K562 (cell line): Measurements from ENCODE around the gene CASKIN2. TPM values are rescaled to one million over a fixed set of nuclear protein-coding genes. Genes with fewer than 3 reads are reported as not detected.
A peak's percentile ranks its signal among the peaks of the same experiment; 100 is the strongest.

ENCODE experiments used
- ATAC-seq: fragments of 200-7000 bp; cut with Tn5 transposase; 3 replicates; pipeline ENCODE4 v1.9.1; 2020; ENCODE audit warnings: moderate library complexity
- BruUV-seq: library from RNA; stranded (reverse); fragments of 400-500 nt; replicated peaks from 2 replicates; lab custom pipeline; 2021; lab: Mats Ljungman, UMichigan
- CTCF ChIA-PET: fragments of 300-600 bp; formaldehyde crosslinking; extraction: SDS; loops from one replicate; lab custom pipeline; 2021; ENCODE audit warnings: low intra/inter-chr PET ratio; lab: Yijun Ruan, JAX
- POLR2A ChIA-PET: fragments of 300-600, 350-650 bp; sonication (Branson Sonifier 250); formaldehyde crosslinking; extraction: SDS; loops from one replicate; lab custom pipeline; 2021; ENCODE audit warnings: antibody characterized with exemption, inconsistent platforms; lab: Yijun Ruan, JAX
- DNase-seq, 4 experiments: peaks; one replicate each; pipeline versions ENCODE4 v3.0.0 to v3.0.0-alpha.2; 2011 to 2018; ENCODE audit warnings: low spot score in 3 of 4, mixed read lengths in 3 of 4; ENCODE audit errors: extremely low read depth in 1 of 4
- FAIRE-seq: peaks from 2 replicates; lab custom pipeline; 2011; peaks lifted over from hg19 to GRCh38; lab: Jason Lieb, UNC
- H2AFZ ChIP-seq: 2 replicates; pipeline ENCODE4 v1.6.0; 2011; ENCODE audit warnings: low read depth, low read length, control low read depth, inconsistent platforms
- H3K27ac ChIP-seq: fragments of 200-600 bp; 3 replicates; pipeline ENCODE4 v1.8.0; 2011; ENCODE audit warnings: low read depth, mild to moderate bottlenecking, control low read depth, inconsistent platforms, low read length, moderate library complexity, mixed read lengths; ENCODE audit errors: extremely low read depth
- H3K27me3 ChIP-seq, 2 experiments: fragments of 300-600 bp in 1 of 2; 2 replicates in 1 of 2; 3 replicates in 1 of 2; pipeline versions ENCODE4 v1.6.0 to v1.8.0; 2011; ENCODE audit warnings: inconsistent platforms in 2 of 2, low read length in 2 of 2, mild to moderate bottlenecking in 1 of 2, mixed read lengths in 1 of 2, moderate library complexity in 1 of 2; ENCODE audit not compliant: control insufficient read depth in 2 of 2, insufficient read depth in 2 of 2
- H3K36me3 ChIP-seq: fragments of 300-600 bp; 3 replicates; pipeline ENCODE4 v1.8.0; 2011; ENCODE audit warnings: mild to moderate bottlenecking, low read length, inconsistent platforms; ENCODE audit not compliant: control insufficient read depth, insufficient read depth
- H3K4me1 ChIP-seq, 2 experiments: fragments of 200-600 bp in 1 of 2; replicated peaks in 1 of 2; 2 replicates in 1 of 2; 3 replicates in 1 of 2; pipeline versions ENCODE4 v1.5.1 to v1.8.0; 2011; ENCODE audit warnings: inconsistent platforms in 2 of 2, low read length in 2 of 2, mild to moderate bottlenecking in 1 of 2, mixed read lengths in 1 of 2, moderate library complexity in 1 of 2; ENCODE audit not compliant: control insufficient read depth in 2 of 2, insufficient read depth in 2 of 2
- H3K4me2 ChIP-seq: 2 replicates; pipeline ENCODE4 v1.6.1; 2011; ENCODE audit warnings: low read length, control low read depth, inconsistent platforms, mixed read lengths; ENCODE audit not compliant: insufficient read depth
- H3K4me3 ChIP-seq: fragments of 200-600 bp; sonication (generic), shearing (Covaris generic); 2 replicates; pipeline ENCODE4 v1.5.1; 2016; ENCODE audit warnings: control low read depth, inconsistent platforms
- H3K79me2 ChIP-seq: fragments of 200-600 bp; 3 replicates; pipeline ENCODE4 v1.8.0; 2011; ENCODE audit warnings: low read length, inconsistent platforms; ENCODE audit not compliant: control insufficient read depth, insufficient read depth
- H3K9ac ChIP-seq, 2 experiments: 2 replicates each; pipeline versions ENCODE4 v1.6.0 to v1.6.1; 2011; ENCODE audit warnings: low read depth in 2 of 2, low read length in 2 of 2, control low read depth in 1 of 2, inconsistent platforms in 1 of 2, mild to moderate bottlenecking in 1 of 2, mixed read lengths in 1 of 2; ENCODE audit not compliant: insufficient read depth in 1 of 2
- H3K9me1 ChIP-seq: one replicate; pipeline ENCODE4 v1.6.0; 2011; ENCODE audit warnings: inconsistent platforms, mild to moderate bottlenecking, low read length, moderate library complexity; ENCODE audit not compliant: control insufficient read depth, insufficient read depth
- H3K9me3 ChIP-seq: replicated peaks from 2 replicates; pipeline ENCODE4 v1.5.1; 2011; ENCODE audit warnings: low read depth, low read length, inconsistent platforms; ENCODE audit not compliant: control insufficient read depth, insufficient read depth
- H4K20me1 ChIP-seq: replicated peaks from 2 replicates; pipeline ENCODE4 v1.6.1; 2011; ENCODE audit warnings: low read length, inconsistent platforms, mixed read lengths; ENCODE audit not compliant: control insufficient read depth, insufficient read depth
- ATF3 ChIP-seq, 2 experiments: fragments of 450-650 bp in 1 of 2; sonication (generic) in 1 of 2; formaldehyde crosslinking in 1 of 2; IDR thresholded peaks in 1 of 2; conservative IDR thresholded peaks in 1 of 2; 2 replicates each; pipeline versions ENCODE4 v1.6.1 to v1.8.1; 2016 to 2023; ENCODE audit warnings: mild to moderate bottlenecking in 2 of 2, moderate library complexity in 2 of 2, inconsistent platforms in 1 of 2, missing genetic modification reagents in 1 of 2
- ETS1 ChIP-seq: conservative IDR thresholded peaks from 2 replicates; pipeline ENCODE4 v1.6.1; 2011; ENCODE audit warnings: low read depth, mild to moderate bottlenecking, low read length; ENCODE audit not compliant: control insufficient read depth
- WGBS: fragments of 100-300 bp; shearing (Covaris generic); methylation state at CpG from one replicate; pipeline ENCODE4 v1.1.6; 2016; ENCODE audit warnings: low coverage, mixed read lengths; ENCODE audit not compliant: insufficient coverage; ENCODE audit errors: missing lambda C conversion rate; 5-methylcytosine and 5-hydroxymethylcytosine counted together
- in situ Hi-C: fragments of 300-500 bp; cut with MboI; formaldehyde crosslinking; loops from 4 replicates; pipeline ENCODE4 v1.15.0; 2018; ENCODE audit warnings: inconsistent platforms, mixed read lengths
- intact Hi-C: fragments of 100-400 bp; cut with micrococcal nuclease; formaldehyde crosslinking; loops from 2 replicates; pipeline ENCODE4 v1.14.2; 2022
- polyA plus RNA-seq, 8 experiments: library from polyadenylated mRNA; depleted of rRNA in 4 of 8; stranded (reverse) in 5 of 8; unstranded in 3 of 8; fragments of >200 nt; fragmentation: Nextera tagmentation in 2 of 8; fragmentation: Illumina TruSeq in 1 of 8; extraction: Ambion mirVana in 2 of 8; extraction: Trizol in 1 of 8; gene quantifications; 2 replicates each; pipeline versions ENCODE4 v1.2.1 to v1.2.3, GENCODE V29; 2011 to 2014; ENCODE audit warnings: inconsistent platforms in 1 of 8, missing spikeins in 1 of 8
- total RNA-seq, 7 experiments: library from RNA; depleted of rRNA in 6 of 7; stranded (reverse); fragments of >200 nt in 6 of 7; fragmentation: Illumina TruSeq in 2 of 7; extraction: Trizol in 2 of 7; gene quantifications; 2 replicates each; pipeline versions ENCODE4 v1.2.1 to v1.2.3, GENCODE V29; 2011 to 2021; ENCODE audit warnings: low replicate concordance in 1 of 7

Gene CASKIN2
- total and polyA plus RNA-seq, 9 of the 15 experiments (the other 6 are each of a cell fraction or from before 2014, with no cell fraction given): 0.01 to 12.2 (median 2.1) TPM

- H3K36me3 ChIP-seq: no peaks in the 10 kb centered on the region
- H3K4me1 ChIP-seq: peaks cover 6 to 19% of the 10 kb centered on the region in 2 experiments
- H3K9me3 ChIP-seq: no peaks in the 10 kb centered on the region
- no peak for DNase-seq
- H3K9me1 ChIP-seq: no peaks in the 10 kb centered on the region
- no peak overlapping the region for H3K4me3 ChIP-seq
- peak overlapping the region in 1 of 2 experiments; percentile 65; a peak in 2 of 4 replicates for H3K9ac ChIP-seq
- BruUV-seq: no TSS peak
- peaks cover 7% of the 10 kb centered on the region; the same call in 1 of the 3 replicates for H3K79me2 ChIP-seq
- intact Hi-C loops: no loop called here
- TF ChIP-seq ETS1: no peak
- TF ChIP-seq ATF3 (IDR thresholded peaks at IDR 0.05): no peak
- TF ChIP-seq ATF3 (CRISPR knock-in tag; conservative IDR thresholded peaks at IDR 0.05): no peak
- H3K27ac ChIP-seq: no peak overlapping the region
- CTCF ChIA-PET: no interaction called here
- no peak for FAIRE-seq
- H4K20me1 ChIP-seq: peaks cover 1% of the 10 kb centered on the region; the same call in 1 of the 2 replicates
- H2AFZ ChIP-seq: no peak overlapping the region
- in situ Hi-C loops: no loop called here
- 51% methylated on average over 19 of the region's 19 CpGs for WGBS
- no peak overlapping the region for H3K4me2 ChIP-seq
- ATAC-seq: no peak; the same call in 2 of the 3 replicates
- H3K27me3 ChIP-seq: no peaks in the 10 kb centered on the region
- POLR2A ChIA-PET: interaction anchor here (0.5 to 1.0 kb wide), 4 partner anchors 11 to 366 kb away, joined by 3 read pairs; no protein-coding TSS in a partner anchor
These were observed 15.7 kb upstream of the CASKIN2 start for GRCh38 chr17:75530837-75531720.
